Cortex of kidney (tissue), 1 donor: ENCODE results near the gene GPR141.

Experiments
- DNase-seq: peaks from one replicate; lab custom pipeline; 2025; lab: John Stamatoyannopoulos, UW

GPR141 gene

GRCh38 chr7:37683246-37684120 is at the start of gene GPR141:
GPR141 (plus strand) TSS chr7:37683766; CDS start chr7:37740394, 56,628 bp downstream.
- no peak for DNase-seq

GRCh38 chr7:37635346-37635745 is 48.2 kb upstream of the GPR141 start:
- no peak for DNase-seq

- no peak for DNase-seq
Measured at GRCh38 chr7:37642028-37642540, 41.5 kb upstream of the GPR141 start.

GRCh38 chr7:37643876-37644275 is 39.7 kb upstream of the GPR141 start:
- DNase-seq: no peak

- no peak for DNase-seq
Measured at GRCh38 chr7:37645282-37646050, 38.1 kb upstream of the GPR141 start.

GRCh38 chr7:37656913-37657530 is 26.5 kb upstream of the GPR141 start:
- DNase-seq: no peak

- no peak for DNase-seq
Measured at GRCh38 chr7:37657816-37658215, 25.8 kb upstream of the GPR141 start.

- DNase-seq: no peak
Measured at GRCh38 chr7:37659971-37660565, 23.5 kb upstream of the GPR141 start.

GRCh38 chr7:37660614-37661013 is 23.0 kb upstream of the GPR141 start:
- DNase-seq: no peak

GRCh38 chr7:37663693-37664092 is 19.9 kb upstream of the GPR141 start:
- no peak for DNase-seq

GRCh38 chr7:37665352-37666022 is 18.1 kb upstream of the GPR141 start:
- DNase-seq: no peak

GRCh38 chr7:37666026-37666799 is 17.4 kb upstream of the GPR141 start:
- no peak for DNase-seq

GRCh38 chr7:37669818-37670217 is 13.7 kb upstream of the GPR141 start:
- DNase-seq: no peak

- DNase-seq: no peak
Measured at GRCh38 chr7:37670436-37670835, 13.1 kb upstream of the GPR141 start.

GRCh38 chr7:37671876-37672275 is 11.7 kb upstream of the GPR141 start:
- no peak for DNase-seq

- no peak for DNase-seq
Measured at GRCh38 chr7:37672926-37673325, 10.6 kb upstream of the GPR141 start.

- DNase-seq: no peak
Measured at GRCh38 chr7:37673523-37673922, 10.0 kb upstream of the GPR141 start.

- no peak for DNase-seq
Measured at GRCh38 chr7:37674531-37674930, 9.0 kb upstream of the GPR141 start.

- no peak for DNase-seq
Measured at GRCh38 chr7:37675749-37676148, 7.8 kb upstream of the GPR141 start.

GRCh38 chr7:37684927-37685326 is 1.4 kb downstream of the GPR141 start:
- DNase-seq: no peak
